GM12875 (cell line): ENCODE measurements around the gene TPP1.

Source experiments
- H3K4me3 ChIP-seq: one replicate; pipeline ENCODE4 v1.5.1; 2011; ENCODE audit warnings: low read depth, low read length, control low read depth
- TF ChIP-seq, protein P1 (sequence below): IDR thresholded peaks from 2 replicates; pipeline ENCODE4 v1.5.1; 2011; ENCODE audit warnings: low read depth, mild to moderate bottlenecking, control low read depth, inconsistent platforms, low read length, moderate library complexity, borderline replicate concordance; ENCODE audit not compliant: insufficient read depth

Gene TPP1

DNA sequence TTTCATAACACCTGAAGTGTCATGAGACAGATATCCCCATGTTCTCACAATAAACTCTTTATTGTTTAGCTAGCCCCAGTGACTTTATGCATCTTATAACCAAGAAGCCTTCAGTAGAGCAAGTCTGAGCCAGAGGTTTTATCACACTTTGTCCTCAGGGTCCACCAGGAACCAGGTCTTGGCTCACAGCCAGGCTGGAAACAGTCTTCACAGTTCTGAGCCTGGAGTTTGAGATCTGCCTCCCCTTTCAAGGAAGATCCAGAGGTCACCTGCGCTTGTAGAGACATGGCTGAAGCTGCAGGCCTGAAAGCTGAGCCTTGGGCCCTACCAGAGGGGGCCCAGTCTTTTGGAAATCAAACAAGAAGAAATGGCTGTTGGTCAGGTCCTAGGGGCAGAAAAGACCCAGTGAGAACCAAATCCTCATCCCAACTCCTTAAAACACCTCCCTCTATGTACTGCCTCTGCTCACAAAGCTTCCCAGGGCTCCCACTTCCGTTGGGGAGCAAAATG, 19.3 kb downstream of the TPP1 start:
- H3K4me3 ChIP-seq = no peak overlapping the region
- TF ChIP-seq, protein P1, sequence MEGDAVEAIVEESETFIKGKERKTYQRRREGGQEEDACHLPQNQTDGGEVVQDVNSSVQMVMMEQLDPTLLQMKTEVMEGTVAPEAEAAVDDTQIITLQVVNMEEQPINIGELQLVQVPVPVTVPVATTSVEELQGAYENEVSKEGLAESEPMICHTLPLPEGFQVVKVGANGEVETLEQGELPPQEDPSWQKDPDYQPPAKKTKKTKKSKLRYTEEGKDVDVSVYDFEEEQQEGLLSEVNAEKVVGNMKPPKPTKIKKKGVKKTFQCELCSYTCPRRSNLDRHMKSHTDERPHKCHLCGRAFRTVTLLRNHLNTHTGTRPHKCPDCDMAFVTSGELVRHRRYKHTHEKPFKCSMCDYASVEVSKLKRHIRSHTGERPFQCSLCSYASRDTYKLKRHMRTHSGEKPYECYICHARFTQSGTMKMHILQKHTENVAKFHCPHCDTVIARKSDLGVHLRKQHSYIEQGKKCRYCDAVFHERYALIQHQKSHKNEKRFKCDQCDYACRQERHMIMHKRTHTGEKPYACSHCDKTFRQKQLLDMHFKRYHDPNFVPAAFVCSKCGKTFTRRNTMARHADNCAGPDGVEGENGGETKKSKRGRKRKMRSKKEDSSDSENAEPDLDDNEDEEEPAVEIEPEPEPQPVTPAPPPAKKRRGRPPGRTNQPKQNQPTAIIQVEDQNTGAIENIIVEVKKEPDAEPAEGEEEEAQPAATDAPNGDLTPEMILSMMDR = no peak

DNA sequence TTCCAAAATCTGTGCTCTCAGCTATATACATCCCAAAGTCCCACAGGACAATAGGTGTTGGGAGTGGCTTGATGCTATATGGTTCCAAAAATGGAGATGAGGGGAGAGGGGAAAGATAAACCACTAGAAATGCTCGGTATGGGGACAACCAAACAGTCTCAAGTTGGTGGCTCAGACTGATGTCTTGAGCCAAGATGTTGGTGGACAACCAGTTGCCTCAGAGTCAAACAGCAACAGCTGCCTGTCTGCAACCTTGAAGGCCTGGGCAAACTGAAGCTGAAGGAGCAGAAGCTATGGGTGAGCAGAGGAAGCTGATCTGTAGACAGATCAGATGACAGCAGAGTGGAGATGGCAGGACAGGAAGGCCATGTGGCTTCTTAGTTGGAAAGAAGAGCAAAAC, 19.8 kb downstream of the TPP1 start:
- TF ChIP-seq, protein P1 = no peak
- H3K4me3 ChIP-seq = no peak overlapping the region

GRCh38 chr11:6598555-6598954, 20.7 kb downstream of the TPP1 start:
- H3K4me3 ChIP-seq = no peak overlapping the region
- TF ChIP-seq, protein P1 = no peak

DNA sequence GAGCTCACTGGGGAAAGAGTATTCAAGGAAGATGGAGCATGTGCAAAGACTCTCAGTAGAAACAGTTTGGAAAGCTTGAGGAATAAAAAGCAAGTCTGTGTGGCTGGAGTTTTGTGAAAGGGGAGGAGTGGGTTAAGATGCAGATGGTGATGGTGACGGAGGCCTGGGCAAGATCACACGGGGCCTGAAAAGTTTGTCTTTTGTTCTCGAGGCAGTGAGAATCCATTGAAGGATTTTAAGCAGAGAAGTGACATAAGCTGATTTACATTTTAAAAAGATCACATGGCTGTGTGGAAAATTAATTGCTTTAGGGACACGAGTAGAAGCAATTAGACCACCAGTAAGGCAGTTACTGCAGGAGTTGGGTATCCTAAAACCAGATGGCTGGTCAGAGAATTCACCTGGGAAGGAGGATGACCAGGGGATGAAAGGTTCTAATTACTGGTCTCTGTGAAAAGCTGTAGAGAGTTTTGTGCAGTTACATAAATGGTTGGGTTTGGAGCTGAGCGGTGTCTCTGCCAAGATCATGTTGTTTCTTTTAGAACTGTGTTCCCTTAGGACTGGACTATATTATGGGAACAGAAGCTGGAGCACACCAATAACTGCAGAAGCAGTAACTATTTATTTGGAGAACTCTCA, 22.9 kb downstream of the TPP1 start:
- no peak overlapping the region for H3K4me3 ChIP-seq
- TF ChIP-seq, protein P1 = no peak

GRCh38 chr11:6594142-6594768, 25.0 kb downstream of the TPP1 start:
- H3K4me3 ChIP-seq = no peak overlapping the region
- TF ChIP-seq, protein P1 = no peak

DNA sequence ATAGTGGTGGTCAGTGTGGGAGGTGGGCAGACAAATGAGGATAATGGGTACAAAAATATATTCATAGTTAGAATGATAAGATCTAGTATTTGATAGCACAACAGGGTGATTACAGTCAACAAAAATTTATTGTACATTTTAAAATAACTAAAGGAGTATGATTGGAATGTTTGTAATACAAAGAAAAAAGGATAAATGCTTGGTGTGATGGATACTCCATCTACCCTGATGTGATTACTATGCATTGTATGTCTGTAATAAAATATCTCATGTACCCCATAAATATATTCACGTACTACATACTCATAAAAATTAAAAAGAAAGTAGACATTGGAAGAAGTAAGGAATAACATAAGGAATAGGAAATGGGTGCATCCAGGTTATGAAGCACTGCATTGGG, 31.2 kb downstream of the TPP1 start:
- no peak overlapping the region for H3K4me3 ChIP-seq
- TF ChIP-seq, protein P1 = no peak

DNA sequence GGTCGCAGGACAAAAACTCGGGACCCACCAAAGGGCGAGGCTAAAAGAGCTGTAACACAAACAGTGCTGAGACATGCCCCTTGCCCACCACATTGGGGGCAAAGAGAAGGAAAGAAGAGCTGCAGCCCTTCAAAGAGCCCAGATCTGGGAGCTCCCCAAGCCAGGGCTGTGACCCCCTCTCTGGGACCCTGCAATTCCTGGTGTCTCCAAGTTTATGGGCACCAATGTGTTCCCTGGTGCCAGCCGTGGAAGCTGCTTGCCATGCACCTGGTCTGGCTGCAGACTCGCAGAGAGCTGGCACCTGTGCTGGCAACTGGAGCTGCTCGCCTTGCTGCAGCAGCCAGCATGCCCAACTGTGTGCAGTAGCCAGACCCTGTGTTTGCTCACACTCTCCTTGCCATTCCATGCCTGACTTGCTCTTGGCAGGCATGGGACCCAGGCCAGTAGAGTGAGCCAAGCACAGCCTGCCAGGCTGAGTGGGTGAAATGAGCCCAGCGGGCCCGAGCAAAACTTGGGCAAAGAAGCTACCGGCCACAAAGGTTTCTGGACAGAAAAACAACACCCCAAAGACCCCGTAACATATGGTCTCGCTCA, 31.8 kb downstream of the TPP1 start:
- TF ChIP-seq, protein P1 = no peak
- H3K4me3 ChIP-seq = no peak overlapping the region
